ENCODE data around the gene RPAIN. TPM values are rescaled to one million over a fixed set of nuclear protein-coding genes. Genes with fewer than 3 reads are reported as not detected.

The RPAIN gene
- polyA plus RNA-seq, 1 donor from 2014 or later, result 451 TPM

DNA sequence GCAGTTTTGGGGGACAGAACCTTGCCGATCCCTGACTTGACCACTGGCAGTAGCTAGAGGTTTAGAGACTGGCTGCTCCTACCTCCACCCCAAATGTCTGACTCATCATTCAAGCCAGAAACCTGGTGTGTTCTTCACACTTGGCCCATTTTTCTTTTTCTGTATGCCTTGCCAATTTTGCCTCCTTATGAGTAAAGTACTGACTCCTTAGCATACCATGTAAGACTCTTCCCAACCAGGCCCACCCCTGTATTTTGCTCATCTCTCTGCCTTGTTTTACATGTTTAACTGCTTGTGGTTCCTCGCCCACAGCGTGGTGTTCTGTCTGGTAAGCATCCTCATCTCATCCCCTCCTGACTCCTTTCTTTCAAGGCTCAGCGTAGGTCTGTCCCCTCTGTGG lies 38.4 kb upstream of the RPAIN start:
- Histone ChIP-seq H3K9me3 (ENCODE audit: low read length) (no peaks in the 10 kb centered on the region), H3K36me3 (ENCODE audit: insufficient read depth, low read length) (peaks cover 3% of the 10 kb centered on the region), H3K4me2 (ENCODE audit: low read length) (no peak overlapping the region), H2AFZ (ENCODE audit: low read depth, low read length) (no peak overlapping the region), H4K20me1 (ENCODE audit: insufficient read depth) (no peaks in the 10 kb centered on the region), H3K9ac (ENCODE audit: low read length) (no peak overlapping the region), H3K27ac (ENCODE audit: low read length) (no peak overlapping the region), H3K9me2 (ENCODE audit: insufficient read depth, low read length) (no peaks in the 10 kb centered on the region), H3F3A (ENCODE audit: insufficient read depth, low read length, poor library complexity, severe bottlenecking) (no peaks in the 10 kb centered on the region), H3K79me2 (replicated peaks; ENCODE audit: insufficient read depth, low read length) (no peaks in the 10 kb centered on the region), H3K27me3 (ENCODE audit: insufficient read depth, low read depth, low read length) (no peaks in the 10 kb centered on the region), H3K4me3 (ENCODE audit: low read length) (no peak overlapping the region)
- TF ChIP-seq TAF1 (IDR thresholded peaks at IDR 0.05; ENCODE audit: low read depth), result no peak
- no peak for TF ChIP-seq EP300 (conservative IDR thresholded peaks at IDR 0.05; ENCODE audit: poor library complexity, severe bottlenecking)

DNA sequence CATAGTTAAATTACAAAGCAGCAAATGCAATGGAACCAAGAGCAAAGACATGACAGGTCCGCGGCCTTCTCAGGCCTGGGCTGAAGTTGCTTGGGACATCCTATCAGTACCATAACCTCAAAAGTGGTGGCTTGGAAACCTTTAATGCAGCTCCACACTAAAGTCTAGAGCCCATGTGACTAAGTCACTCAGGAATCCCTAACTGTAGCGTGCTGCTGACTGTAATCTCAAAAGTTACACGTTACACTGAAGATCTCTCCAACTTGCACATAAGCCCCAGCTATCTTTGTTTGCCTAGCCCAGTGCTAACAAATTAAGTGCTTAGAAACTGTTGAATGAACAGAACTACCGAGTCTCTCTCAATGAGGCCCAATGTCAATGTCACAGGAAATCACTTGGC lies 28.3 kb upstream of the RPAIN start:
- TF ChIP-seq, protein P1, sequence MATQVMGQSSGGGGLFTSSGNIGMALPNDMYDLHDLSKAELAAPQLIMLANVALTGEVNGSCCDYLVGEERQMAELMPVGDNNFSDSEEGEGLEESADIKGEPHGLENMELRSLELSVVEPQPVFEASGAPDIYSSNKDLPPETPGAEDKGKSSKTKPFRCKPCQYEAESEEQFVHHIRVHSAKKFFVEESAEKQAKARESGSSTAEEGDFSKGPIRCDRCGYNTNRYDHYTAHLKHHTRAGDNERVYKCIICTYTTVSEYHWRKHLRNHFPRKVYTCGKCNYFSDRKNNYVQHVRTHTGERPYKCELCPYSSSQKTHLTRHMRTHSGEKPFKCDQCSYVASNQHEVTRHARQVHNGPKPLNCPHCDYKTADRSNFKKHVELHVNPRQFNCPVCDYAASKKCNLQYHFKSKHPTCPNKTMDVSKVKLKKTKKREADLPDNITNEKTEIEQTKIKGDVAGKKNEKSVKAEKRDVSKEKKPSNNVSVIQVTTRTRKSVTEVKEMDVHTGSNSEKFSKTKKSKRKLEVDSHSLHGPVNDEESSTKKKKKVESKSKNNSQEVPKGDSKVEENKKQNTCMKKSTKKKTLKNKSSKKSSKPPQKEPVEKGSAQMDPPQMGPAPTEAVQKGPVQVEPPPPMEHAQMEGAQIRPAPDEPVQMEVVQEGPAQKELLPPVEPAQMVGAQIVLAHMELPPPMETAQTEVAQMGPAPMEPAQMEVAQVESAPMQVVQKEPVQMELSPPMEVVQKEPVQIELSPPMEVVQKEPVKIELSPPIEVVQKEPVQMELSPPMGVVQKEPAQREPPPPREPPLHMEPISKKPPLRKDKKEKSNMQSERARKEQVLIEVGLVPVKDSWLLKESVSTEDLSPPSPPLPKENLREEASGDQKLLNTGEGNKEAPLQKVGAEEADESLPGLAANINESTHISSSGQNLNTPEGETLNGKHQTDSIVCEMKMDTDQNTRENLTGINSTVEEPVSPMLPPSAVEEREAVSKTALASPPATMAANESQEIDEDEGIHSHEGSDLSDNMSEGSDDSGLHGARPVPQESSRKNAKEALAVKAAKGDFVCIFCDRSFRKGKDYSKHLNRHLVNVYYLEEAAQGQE (IDR thresholded peaks at IDR 0.05; ENCODE audit: borderline replicate concordance), result no peak
- TF ChIP-seq MXI1 (conservative IDR thresholded peaks at IDR 0.05; ENCODE audit: poor library complexity, severe bottlenecking) (no peak), EZH2 (IDR thresholded peaks at IDR 0.05; ENCODE audit: borderline replicate concordance, insufficient read depth, low read length, poor library complexity, severe bottlenecking) (no peak), RAD21 (conservative IDR thresholded peaks at IDR 0.05) (no peak), TAF1 (IDR thresholded peaks at IDR 0.05; ENCODE audit: low read depth) (no peak), SMC3 (conservative IDR thresholded peaks at IDR 0.05; ENCODE audit: poor library complexity) (no peak), POLR2AphosphoS5 (IDR thresholded peaks at IDR 0.05) (no peak)
- Histone ChIP-seq H3K36me3 (ENCODE audit: insufficient read depth, low read length) (no peaks in the 10 kb centered on the region), H3K9ac (ENCODE audit: low read length) (no peak overlapping the region), H2AFZ (ENCODE audit: low read depth, low read length) (no peak overlapping the region), H3K79me2 (replicated peaks; ENCODE audit: insufficient read depth, low read length) (no peaks in the 10 kb centered on the region), H3K4me3 (ENCODE audit: low read length) (no peak overlapping the region), H3K9me2 (ENCODE audit: insufficient read depth, low read length) (no peaks in the 10 kb centered on the region), H4K20me1 (ENCODE audit: insufficient read depth) (no peaks in the 10 kb centered on the region), H3K4me2 (ENCODE audit: low read length) (no peak overlapping the region), H3K9me3 (ENCODE audit: low read length) (no peaks in the 10 kb centered on the region), H3K27ac (ENCODE audit: low read length) (no peak overlapping the region), H3K27me3 (ENCODE audit: insufficient read depth, low read depth, low read length) (no peaks in the 10 kb centered on the region), H3F3A (ENCODE audit: insufficient read depth, low read length, poor library complexity, severe bottlenecking) (no peaks in the 10 kb centered on the region)

DNA sequence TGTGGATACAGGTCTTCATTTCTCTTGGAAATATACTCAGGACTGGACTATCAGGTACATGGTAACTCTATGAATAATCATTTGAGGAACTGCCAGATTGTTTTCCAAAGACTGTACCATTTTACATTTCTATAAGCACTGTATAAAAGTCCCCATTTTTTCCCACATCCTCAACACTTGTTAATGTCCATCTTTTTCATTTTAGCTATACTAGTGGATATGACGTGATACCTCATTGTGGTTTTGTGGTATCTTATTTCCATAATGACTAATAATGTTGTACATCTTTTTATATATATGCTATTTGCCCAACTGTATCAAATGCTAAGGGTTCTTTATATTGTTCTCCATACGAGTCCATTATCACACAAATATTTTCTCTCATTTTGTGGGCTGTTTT lies 23.4 kb upstream of the RPAIN start:
- Histone ChIP-seq H2AFZ (ENCODE audit: low read depth, low read length) (no peak overlapping the region), H4K20me1 (ENCODE audit: insufficient read depth) (no peaks in the 10 kb centered on the region), H3K9me2 (ENCODE audit: insufficient read depth, low read length) (no peaks in the 10 kb centered on the region), H3K4me3 (ENCODE audit: low read length) (no peak overlapping the region), H3K4me2 (ENCODE audit: low read length) (no peak overlapping the region), H3K27me3 (ENCODE audit: insufficient read depth, low read depth, low read length) (no peaks in the 10 kb centered on the region), H3K9me3 (ENCODE audit: low read length) (no peaks in the 10 kb centered on the region), H3K36me3 (ENCODE audit: insufficient read depth, low read length) (no peaks in the 10 kb centered on the region), H3K79me2 (replicated peaks; ENCODE audit: insufficient read depth, low read length) (no peaks in the 10 kb centered on the region), H3K27ac (ENCODE audit: low read length) (no peak overlapping the region), H3K9ac (ENCODE audit: low read length) (no peak overlapping the region), H3F3A (ENCODE audit: insufficient read depth, low read length, poor library complexity, severe bottlenecking) (no peaks in the 10 kb centered on the region)
- TF ChIP-seq TAF1 (IDR thresholded peaks at IDR 0.05; ENCODE audit: low read depth) (no peak), RAD21 (conservative IDR thresholded peaks at IDR 0.05) (no peak), EZH2 (IDR thresholded peaks at IDR 0.05; ENCODE audit: borderline replicate concordance, insufficient read depth, low read length, poor library complexity, severe bottlenecking) (no peak), POLR2AphosphoS5 (IDR thresholded peaks at IDR 0.05) (no peak), EP300 (conservative IDR thresholded peaks at IDR 0.05; ENCODE audit: poor library complexity, severe bottlenecking) (no peak), MXI1 (conservative IDR thresholded peaks at IDR 0.05; ENCODE audit: poor library complexity, severe bottlenecking) (no peak), SMC3 (conservative IDR thresholded peaks at IDR 0.05; ENCODE audit: poor library complexity) (no peak)
- TF ChIP-seq, protein P1 (IDR thresholded peaks at IDR 0.05; ENCODE audit: borderline replicate concordance), result no peak
- TF ChIP-seq, protein P2, sequence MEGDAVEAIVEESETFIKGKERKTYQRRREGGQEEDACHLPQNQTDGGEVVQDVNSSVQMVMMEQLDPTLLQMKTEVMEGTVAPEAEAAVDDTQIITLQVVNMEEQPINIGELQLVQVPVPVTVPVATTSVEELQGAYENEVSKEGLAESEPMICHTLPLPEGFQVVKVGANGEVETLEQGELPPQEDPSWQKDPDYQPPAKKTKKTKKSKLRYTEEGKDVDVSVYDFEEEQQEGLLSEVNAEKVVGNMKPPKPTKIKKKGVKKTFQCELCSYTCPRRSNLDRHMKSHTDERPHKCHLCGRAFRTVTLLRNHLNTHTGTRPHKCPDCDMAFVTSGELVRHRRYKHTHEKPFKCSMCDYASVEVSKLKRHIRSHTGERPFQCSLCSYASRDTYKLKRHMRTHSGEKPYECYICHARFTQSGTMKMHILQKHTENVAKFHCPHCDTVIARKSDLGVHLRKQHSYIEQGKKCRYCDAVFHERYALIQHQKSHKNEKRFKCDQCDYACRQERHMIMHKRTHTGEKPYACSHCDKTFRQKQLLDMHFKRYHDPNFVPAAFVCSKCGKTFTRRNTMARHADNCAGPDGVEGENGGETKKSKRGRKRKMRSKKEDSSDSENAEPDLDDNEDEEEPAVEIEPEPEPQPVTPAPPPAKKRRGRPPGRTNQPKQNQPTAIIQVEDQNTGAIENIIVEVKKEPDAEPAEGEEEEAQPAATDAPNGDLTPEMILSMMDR (IDR thresholded peaks at IDR 0.05; ENCODE audit: poor library complexity, severe bottlenecking), result no peak
